Measurements from ENCODE around the gene KLRC3. TPM values are rescaled to one million over a fixed set of nuclear protein-coding genes. Genes with fewer than 3 reads are reported as not detected.

The KLRC3 gene
- total and polyA plus RNA-seq, 11 donors, result not detected

- H3K9me3 ChIP-seq, result no peaks in the 10 kb centered on the region
- peak overlapping the region in 9 of 12 donors; percentile 79 to 97 (median 92) for H3K27ac ChIP-seq
- intact Hi-C loops (cut with DNase I), result loop anchor here in 1 of 10 donors (10.0 kb wide), 2 partner anchors 132 to 358 kb away; partner anchors contain the start of gene YBX3
- TF ChIP-seq POLR2A (IDR thresholded peaks at IDR 0.05) (no peak), CTCF (IDR thresholded peaks at IDR 0.05) (peak in 1 of 12 donors; percentile 13)
- ATAC-seq (no peak), DNase-seq (no peak)
- H3K4me3 ChIP-seq, result no peak overlapping the region
- no peaks in the 10 kb centered on the region for H3K27me3 ChIP-seq
- H3K4me1 ChIP-seq, result peaks cover 0 to 66% (median 14%) of the 10 kb centered on the region in 12 donors
- no peaks in the 10 kb centered on the region for H3K36me3 ChIP-seq
Observed at GRCh38 chr12:10366875-10367274, 53.5 kb downstream of the KLRC3 start.

- no peak for DNase-seq
- intact Hi-C loops (cut with DNase I), result loop anchor here in 1 of 10 donors (10.0 kb wide), 2 partner anchors 131 to 359 kb away; partner anchors contain the start of gene YBX3
- 37 to 46% (median 44%) methylated on average over 6 of the region's 6 CpGs for WGBS, 4 donors
Observed at GRCh38 chr12:10365696-10366405, 54.5 kb downstream of the KLRC3 start.

GRCh38 chr12:10364815-10365622 lies 55.4 kb downstream of the KLRC3 start:
- H3K4me1 ChIP-seq, result peaks cover 0 to 64% (median 14%) of the 10 kb centered on the region in 12 donors
- ATAC-seq (peak; percentile 82 to 91 (median 87)), DNase-seq (peak in 4 of 5 donors; percentile 58 to 73 (median 68))
- intact Hi-C loops (cut with DNase I), result loop anchor here in 2 of 10 donors (5.0 to 10.0 kb wide), 3 partner anchors 130 to 360 kb away; partner anchors contain the start of genes GABARAPL1 (in 1 of the 2) and YBX3 (in 1 of the 2)
- WGBS, 4 donors, result 1% methylated on average over 15 of the region's 15 CpGs
- peak overlapping the region; percentile 79 to 97 (median 91) for H3K27ac ChIP-seq
- H3K9me3 ChIP-seq, result no peaks in the 10 kb centered on the region
- no peaks in the 10 kb centered on the region for H3K36me3 ChIP-seq
- no peak for TF ChIP-seq POLR2A (IDR thresholded peaks at IDR 0.05)
- TF ChIP-seq CTCF (IDR thresholded peaks at IDR 0.05), result no peak
- no peaks in the 10 kb centered on the region for H3K27me3 ChIP-seq
- H3K4me3 ChIP-seq, result peak overlapping the region; percentile 57 to 92 (median 66)

More at GRCh38 chr12:10365696-10366405, 54.5 kb downstream of the KLRC3 start:
- no peaks in the 10 kb centered on the region for H3K27me3 ChIP-seq
- no peaks in the 10 kb centered on the region for H3K36me3 ChIP-seq
- no peak for ATAC-seq
- H3K4me1 ChIP-seq, result peaks cover 0 to 64% (median 14%) of the 10 kb centered on the region in 12 donors
- no peaks in the 10 kb centered on the region for H3K9me3 ChIP-seq
- TF ChIP-seq CTCF (IDR thresholded peaks at IDR 0.05) (peak in 4 of 12 donors; percentile 8 to 46 (median 23)), POLR2A (IDR thresholded peaks at IDR 0.05) (no peak)
- H3K4me3 ChIP-seq, result peak overlapping the region in 11 of 12 donors; percentile 57 to 92 (median 67)
- H3K27ac ChIP-seq, result peak overlapping the region in 11 of 12 donors; percentile 79 to 97 (median 92)

Data from heart left ventricle (tissue), 16 donors.